ENCODE measurements around the gene CNTFR.

DNA sequence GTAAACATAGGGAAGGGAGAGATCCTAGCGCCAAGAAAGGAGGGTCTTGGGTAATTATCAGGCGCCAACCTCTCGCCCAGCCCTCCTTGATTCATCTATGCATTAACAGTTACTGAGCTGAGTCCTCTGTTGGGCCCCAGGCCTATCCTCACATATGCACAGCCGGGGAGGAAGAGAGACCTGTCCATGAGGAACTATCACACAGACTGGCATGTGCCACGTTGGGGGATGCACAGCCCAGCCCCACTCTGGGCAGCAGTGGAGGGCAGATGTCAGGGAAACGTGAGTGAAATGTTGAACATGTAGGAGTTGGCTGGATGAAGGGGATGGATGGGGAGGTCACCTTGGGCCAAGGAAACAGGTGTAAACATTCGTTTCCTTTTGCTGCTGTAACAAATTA, 48.0 kb downstream of the CNTFR start:
- TF ChIP-seq, protein P1, sequence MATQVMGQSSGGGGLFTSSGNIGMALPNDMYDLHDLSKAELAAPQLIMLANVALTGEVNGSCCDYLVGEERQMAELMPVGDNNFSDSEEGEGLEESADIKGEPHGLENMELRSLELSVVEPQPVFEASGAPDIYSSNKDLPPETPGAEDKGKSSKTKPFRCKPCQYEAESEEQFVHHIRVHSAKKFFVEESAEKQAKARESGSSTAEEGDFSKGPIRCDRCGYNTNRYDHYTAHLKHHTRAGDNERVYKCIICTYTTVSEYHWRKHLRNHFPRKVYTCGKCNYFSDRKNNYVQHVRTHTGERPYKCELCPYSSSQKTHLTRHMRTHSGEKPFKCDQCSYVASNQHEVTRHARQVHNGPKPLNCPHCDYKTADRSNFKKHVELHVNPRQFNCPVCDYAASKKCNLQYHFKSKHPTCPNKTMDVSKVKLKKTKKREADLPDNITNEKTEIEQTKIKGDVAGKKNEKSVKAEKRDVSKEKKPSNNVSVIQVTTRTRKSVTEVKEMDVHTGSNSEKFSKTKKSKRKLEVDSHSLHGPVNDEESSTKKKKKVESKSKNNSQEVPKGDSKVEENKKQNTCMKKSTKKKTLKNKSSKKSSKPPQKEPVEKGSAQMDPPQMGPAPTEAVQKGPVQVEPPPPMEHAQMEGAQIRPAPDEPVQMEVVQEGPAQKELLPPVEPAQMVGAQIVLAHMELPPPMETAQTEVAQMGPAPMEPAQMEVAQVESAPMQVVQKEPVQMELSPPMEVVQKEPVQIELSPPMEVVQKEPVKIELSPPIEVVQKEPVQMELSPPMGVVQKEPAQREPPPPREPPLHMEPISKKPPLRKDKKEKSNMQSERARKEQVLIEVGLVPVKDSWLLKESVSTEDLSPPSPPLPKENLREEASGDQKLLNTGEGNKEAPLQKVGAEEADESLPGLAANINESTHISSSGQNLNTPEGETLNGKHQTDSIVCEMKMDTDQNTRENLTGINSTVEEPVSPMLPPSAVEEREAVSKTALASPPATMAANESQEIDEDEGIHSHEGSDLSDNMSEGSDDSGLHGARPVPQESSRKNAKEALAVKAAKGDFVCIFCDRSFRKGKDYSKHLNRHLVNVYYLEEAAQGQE (IDR thresholded peaks at IDR 0.05; ENCODE audit: low read depth): no peak
- no peak for TF ChIP-seq NFIC (IDR thresholded peaks at IDR 0.05)
- no peak for TF ChIP-seq EP300 (IDR thresholded peaks at IDR 0.05; ENCODE audit: borderline replicate concordance)
- no peak for TF ChIP-seq TAF1 (IDR thresholded peaks at IDR 0.05; ENCODE audit: low read depth)
- no peak for TF ChIP-seq TCF12 (IDR thresholded peaks at IDR 0.05; ENCODE audit: low read depth)
- no peak for TF ChIP-seq CEBPB (IDR thresholded peaks at IDR 0.05)
- TF ChIP-seq, protein P2, sequence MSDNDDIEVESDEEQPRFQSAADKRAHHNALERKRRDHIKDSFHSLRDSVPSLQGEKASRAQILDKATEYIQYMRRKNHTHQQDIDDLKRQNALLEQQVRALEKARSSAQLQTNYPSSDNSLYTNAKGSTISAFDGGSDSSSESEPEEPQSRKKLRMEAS (IDR thresholded peaks at IDR 0.05): no peak
- no peak for TF ChIP-seq CREB1 (IDR thresholded peaks at IDR 0.05; ENCODE audit: low read depth)
- no peak for TF ChIP-seq RAD21 (IDR thresholded peaks at IDR 0.05; ENCODE audit: low read depth)
- TF ChIP-seq YY1 (IDR thresholded peaks at IDR 0.05; ENCODE audit: low read depth): no peak
- TF ChIP-seq FOXM1 (IDR thresholded peaks at IDR 0.05; ENCODE audit: borderline replicate concordance, low read depth): no peak
- TF ChIP-seq, protein P3, sequence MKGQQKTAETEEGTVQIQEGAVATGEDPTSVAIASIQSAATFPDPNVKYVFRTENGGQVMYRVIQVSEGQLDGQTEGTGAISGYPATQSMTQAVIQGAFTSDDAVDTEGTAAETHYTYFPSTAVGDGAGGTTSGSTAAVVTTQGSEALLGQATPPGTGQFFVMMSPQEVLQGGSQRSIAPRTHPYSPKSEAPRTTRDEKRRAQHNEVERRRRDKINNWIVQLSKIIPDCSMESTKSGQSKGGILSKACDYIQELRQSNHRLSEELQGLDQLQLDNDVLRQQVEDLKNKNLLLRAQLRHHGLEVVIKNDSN (IDR thresholded peaks at IDR 0.05): no peak
- TF ChIP-seq ZBTB7A (IDR thresholded peaks at IDR 0.05; ENCODE audit: low read depth): no peak

Data from Ishikawa (cell line).